ENCODE measurements around the gene CYGB.
"Not testable (repeated sequence)": the region's sequence is repeated elsewhere in the genome, so short reads cannot be mapped to it uniquely, and the experiment has no call there.

CYGB gene

GRCh38 chr17:76535788-76536510, 1.6 kb downstream of the CYGB start:
- DNase-seq: no peak

GRCh38 chr17:76534831-76535732, 2.4 kb downstream of the CYGB start:
- DNase-seq: no peak

- not testable (repeated sequence) for DNase-seq
Observed at GRCh38 chr17:76533640-76534359, 3.7 kb downstream of the CYGB start.

GRCh38 chr17:76532072-76532651, 5.3 kb downstream of the CYGB start:
- no peak for DNase-seq

GRCh38 chr17:76531486-76532038, 5.9 kb downstream of the CYGB start:
- no peak for DNase-seq

GRCh38 chr17:76530811-76531485, 6.6 kb downstream of the CYGB start:
- no peak for DNase-seq

- DNase-seq: peak; percentile 51
Observed at GRCh38 chr17:76530095-76530723, 7.3 kb downstream of the CYGB start.

GRCh38 chr17:76529224-76530094, 8.1 kb downstream of the CYGB start:
- no peak for DNase-seq

GRCh38 chr17:76528528-76529223, 8.8 kb downstream of the CYGB start:
- no peak for DNase-seq

- DNase-seq: no peak
Observed at GRCh38 chr17:76528156-76528527, 9.4 kb downstream of the CYGB start.

- no peak for DNase-seq
Observed at GRCh38 chr17:76527430-76528111, 9.9 kb downstream of the CYGB start.

- not testable (repeated sequence) for DNase-seq
Observed at GRCh38 chr17:76527016-76527415, 10.5 kb downstream of the CYGB start.

- DNase-seq: not testable (repeated sequence)
Observed at GRCh38 chr17:76525513-76525833, 12.0 kb downstream of the CYGB start.

GRCh38 chr17:76524598-76525512, 12.7 kb downstream of the CYGB start:
- no peak for DNase-seq

- DNase-seq: peak; percentile 58
Observed at GRCh38 chr17:76523084-76524037, 14.1 kb downstream of the CYGB start.

- DNase-seq: not testable (repeated sequence)
Observed at GRCh38 chr17:76521683-76522082, 15.8 kb downstream of the CYGB start.

GRCh38 chr17:76521262-76521661, 16.2 kb downstream of the CYGB start:
- no peak for DNase-seq

Data from NCI-H82 (cell line).